GM12801 (cell line): ENCODE measurements around the gene GHRHR.

Experiments used
- CTCF ChIP-seq: IDR thresholded peaks from one replicate; pipeline ENCODE4 v1.5.1; 2011; ENCODE audit warnings: control low read depth; ENCODE audit not compliant: insufficient read length; ENCODE audit errors: extremely low read depth

Gene GHRHR

GRCh38 chr7:30969604-30969970 lies 5.8 kb downstream of the GHRHR start:
- no peak for TF ChIP-seq CTCF

GRCh38 chr7:30970074-30970473 lies 6.3 kb downstream of the GHRHR start:
- TF ChIP-seq CTCF = no peak

- TF ChIP-seq CTCF = no peak
Measured at GRCh38 chr7:30970594-30971094, 6.9 kb downstream of the GHRHR start.

GRCh38 chr7:30971440-30971839 lies 7.7 kb downstream of the GHRHR start:
- TF ChIP-seq CTCF = no peak

GRCh38 chr7:30971840-30972563 lies 8.2 kb downstream of the GHRHR start:
- TF ChIP-seq CTCF = no peak

GRCh38 chr7:30973292-30973691 lies 9.5 kb downstream of the GHRHR start:
- no peak for TF ChIP-seq CTCF

GRCh38 chr7:30973791-30974604 lies 10.2 kb downstream of the GHRHR start:
- TF ChIP-seq CTCF = no peak
